Choroid plexus epithelial cell (primary cell): ENCODE results near the gene CARD9.

Experiments
- DNase-seq: peaks from one replicate; pipeline ENCODE4 v3.0.0-alpha.2; 2010; ENCODE audit warnings: low read depth
- H3K4me3 ChIP-seq: 2 replicates; pipeline ENCODE4 v1.5.1; 2011; ENCODE audit warnings: low read depth, mild to moderate bottlenecking, control low read depth, low read length, moderate library complexity
- CTCF ChIP-seq: conservative IDR thresholded peaks from 2 replicates; pipeline ENCODE4 v1.5.1; 2011; ENCODE audit warnings: low read depth, mild to moderate bottlenecking, control low read depth, inconsistent platforms, low read length, moderate library complexity

CARD9 gene

GRCh38 chr9:136379891-136380290 lies 6.4 kb upstream of the CARD9 start:
- no peak for TF ChIP-seq CTCF
- no peak for DNase-seq
- H3K4me3 ChIP-seq: no peak overlapping the region

GRCh38 chr9:136379401-136379800 lies 5.9 kb upstream of the CARD9 start:
- TF ChIP-seq CTCF: no peak
- DNase-seq: no peak
- no peak overlapping the region for H3K4me3 ChIP-seq

- TF ChIP-seq CTCF: no peak
- no peak overlapping the region for H3K4me3 ChIP-seq
- DNase-seq: no peak
Measured at GRCh38 chr9:136379003-136379287, 5.5 kb upstream of the CARD9 start.

- TF ChIP-seq CTCF: no peak
- DNase-seq: no peak
- no peak overlapping the region for H3K4me3 ChIP-seq
Measured at GRCh38 chr9:136378170-136379002, 4.9 kb upstream of the CARD9 start.

- H3K4me3 ChIP-seq: no peak overlapping the region
- no peak for TF ChIP-seq CTCF
- no peak for DNase-seq
Measured at GRCh38 chr9:136377341-136378169, 4.1 kb upstream of the CARD9 start.

- DNase-seq: no peak
- no peak overlapping the region for H3K4me3 ChIP-seq
- TF ChIP-seq CTCF: no peak
Measured at GRCh38 chr9:136376457-136376856, 3.0 kb upstream of the CARD9 start.

GRCh38 chr9:136375096-136375495 lies 1.6 kb upstream of the CARD9 start:
- no peak for TF ChIP-seq CTCF
- DNase-seq: no peak
- no peak overlapping the region for H3K4me3 ChIP-seq
